HG03342 (cell line): ENCODE results near the gene PRKCH.

ENCODE experiments used
- ATAC-seq: cut with Tn5 transposase; IDR thresholded peaks from one replicate; pipeline ENCODE4 v1.9.1; 2021; ENCODE audit warnings: mild to moderate bottlenecking, moderate library complexity; ENCODE audit not compliant: unreplicated experiment

The PRKCH gene

DNA sequence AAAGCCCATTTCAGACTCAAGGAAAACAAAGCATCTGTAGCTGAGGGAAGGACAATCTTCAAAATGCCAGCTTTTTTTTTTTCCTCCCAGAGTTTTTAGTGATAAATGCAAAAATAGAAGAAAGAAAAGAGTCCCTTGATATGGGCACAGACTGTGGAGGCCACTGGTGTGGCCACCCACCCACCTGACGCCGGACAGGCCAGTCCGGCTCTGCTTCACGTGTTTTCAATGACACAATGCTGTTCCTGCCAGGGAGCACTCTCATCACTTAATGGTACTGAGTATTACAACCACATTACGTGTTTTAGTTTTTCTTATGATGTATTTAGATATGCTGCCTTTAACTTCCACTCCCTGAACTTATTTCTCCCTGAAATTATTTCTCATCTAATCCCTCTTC lies 218.3 kb downstream of the PRKCH start:
- no peak for ATAC-seq

DNA sequence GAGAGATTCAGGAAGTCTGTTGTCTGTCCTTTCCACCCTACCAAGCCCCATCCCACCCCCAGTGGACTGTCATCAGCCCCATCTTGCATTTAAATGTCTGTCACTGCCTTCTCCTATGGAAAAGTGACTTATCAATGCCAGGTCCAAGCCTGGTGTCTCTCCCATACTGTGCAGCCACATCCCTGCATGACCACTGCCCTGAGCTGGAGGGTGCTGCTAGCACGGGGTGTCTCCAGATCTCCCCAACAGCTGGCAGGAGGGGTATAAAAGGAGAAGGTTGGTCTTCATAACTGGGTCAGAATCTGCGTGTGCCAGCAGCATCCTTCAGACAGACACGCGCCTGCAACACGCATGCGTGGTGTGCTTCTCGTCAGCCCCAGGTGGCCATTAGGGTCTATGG lies 219.6 kb downstream of the PRKCH start:
- ATAC-seq = no peak

DNA sequence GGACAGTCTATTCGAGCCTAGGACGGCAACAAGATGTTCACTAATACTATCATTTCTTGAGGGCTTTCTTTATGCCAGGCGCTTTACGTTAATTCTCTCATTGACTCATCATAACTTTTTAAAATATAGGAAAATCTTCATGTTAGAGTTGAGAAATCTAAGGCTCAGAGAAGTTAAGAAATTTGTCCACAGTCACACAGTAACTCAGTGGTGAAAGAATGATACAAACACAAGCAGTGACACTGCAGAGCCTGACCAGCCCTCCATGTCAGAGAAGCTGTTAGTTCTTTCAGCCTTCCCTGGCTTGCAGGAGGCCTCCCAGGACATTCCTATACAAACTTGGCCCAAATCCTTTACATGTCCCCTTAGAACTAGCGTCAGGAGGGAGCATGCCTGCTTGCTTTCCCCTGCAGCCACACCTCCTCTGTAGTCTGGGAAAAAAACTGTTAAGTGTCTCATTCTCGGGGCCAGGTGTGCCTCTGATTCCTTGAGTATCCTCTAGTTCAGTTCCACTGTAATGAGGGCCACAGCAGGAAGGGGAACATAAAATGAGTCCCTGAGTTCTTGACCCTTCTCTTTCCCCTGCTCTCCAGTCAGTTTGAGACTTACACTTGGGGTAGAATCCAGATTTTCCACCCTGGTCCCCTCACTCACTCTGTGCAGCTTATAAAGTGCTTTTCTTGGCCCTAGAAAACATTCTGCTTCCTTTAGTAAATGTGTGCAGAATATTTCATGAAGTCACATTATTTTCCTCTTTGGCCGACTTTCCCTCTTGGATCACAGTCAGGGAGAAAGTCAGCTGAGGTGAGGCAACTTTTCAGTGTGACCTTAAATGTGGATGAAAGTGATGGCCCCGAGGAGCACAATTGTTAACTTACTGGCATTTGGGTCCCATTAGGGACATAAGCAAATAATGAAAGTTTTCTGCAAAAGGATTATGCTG lies 221.7 kb downstream of the PRKCH start:
- no peak for ATAC-seq

DNA sequence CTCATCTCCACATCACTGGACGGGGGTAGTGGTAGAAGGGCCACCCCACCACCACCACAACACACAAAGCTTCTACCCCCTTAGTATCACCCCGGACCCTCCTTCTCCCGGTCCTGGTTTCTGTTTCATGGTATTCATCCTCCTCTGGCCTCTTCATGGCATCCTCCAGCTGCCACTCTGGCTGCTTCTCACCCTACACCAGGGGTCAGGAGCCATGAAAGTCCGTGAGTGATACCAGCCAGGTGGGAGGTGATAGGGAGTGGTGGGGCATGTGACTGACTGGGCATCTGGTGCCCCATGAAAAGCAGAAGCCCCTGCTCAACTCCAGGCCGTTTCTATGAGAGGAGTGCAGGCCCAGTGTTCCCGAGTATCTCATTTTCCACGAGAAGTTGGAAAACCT lies 222.6 kb downstream of the PRKCH start:
- no peak for ATAC-seq

DNA sequence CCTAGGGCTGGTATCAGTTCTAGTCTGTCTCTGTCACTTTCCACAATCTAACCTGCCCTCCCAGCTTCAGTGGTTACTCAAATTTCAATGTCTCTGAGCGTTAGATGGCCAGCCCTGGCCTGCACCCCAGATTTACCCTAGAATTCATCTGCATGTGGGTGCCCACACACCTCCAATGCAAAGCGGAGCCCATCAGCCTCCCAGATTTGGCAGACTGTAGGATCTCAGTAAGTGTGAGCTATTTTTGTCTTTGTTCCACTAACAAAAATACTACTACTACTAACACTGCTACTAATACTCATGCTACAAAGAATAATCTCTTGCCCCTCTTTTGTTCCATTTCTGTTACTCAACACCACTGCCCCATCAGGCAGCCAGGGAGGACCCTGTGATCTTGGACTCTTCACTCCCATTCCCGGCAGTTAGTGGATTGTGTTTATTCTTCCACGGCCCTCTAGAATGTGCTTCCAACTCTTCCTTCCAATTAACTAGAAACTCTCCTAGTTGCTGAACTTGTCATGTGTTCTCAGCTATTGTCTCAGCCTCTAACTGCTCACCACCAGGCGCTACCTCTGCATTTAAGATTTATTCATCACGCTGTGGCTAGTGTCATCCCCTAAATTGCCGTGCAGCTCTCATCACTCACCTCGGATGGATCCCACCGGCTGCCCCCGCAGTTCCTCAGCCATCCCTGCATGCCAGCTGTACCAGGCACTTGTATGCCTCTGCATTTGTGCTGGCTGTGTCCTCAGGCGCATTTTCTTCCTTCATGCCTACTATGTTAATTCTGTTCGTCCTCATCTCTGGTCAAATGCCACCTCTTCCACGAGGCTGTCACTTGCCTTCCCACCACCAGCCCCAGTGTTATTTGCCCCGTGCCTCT lies 223.3 kb downstream of the PRKCH start:
- no peak for ATAC-seq

- no peak for ATAC-seq
These were observed 224.5 kb downstream of the PRKCH start for GRCh38 chr14:61545726-61546455.

DNA sequence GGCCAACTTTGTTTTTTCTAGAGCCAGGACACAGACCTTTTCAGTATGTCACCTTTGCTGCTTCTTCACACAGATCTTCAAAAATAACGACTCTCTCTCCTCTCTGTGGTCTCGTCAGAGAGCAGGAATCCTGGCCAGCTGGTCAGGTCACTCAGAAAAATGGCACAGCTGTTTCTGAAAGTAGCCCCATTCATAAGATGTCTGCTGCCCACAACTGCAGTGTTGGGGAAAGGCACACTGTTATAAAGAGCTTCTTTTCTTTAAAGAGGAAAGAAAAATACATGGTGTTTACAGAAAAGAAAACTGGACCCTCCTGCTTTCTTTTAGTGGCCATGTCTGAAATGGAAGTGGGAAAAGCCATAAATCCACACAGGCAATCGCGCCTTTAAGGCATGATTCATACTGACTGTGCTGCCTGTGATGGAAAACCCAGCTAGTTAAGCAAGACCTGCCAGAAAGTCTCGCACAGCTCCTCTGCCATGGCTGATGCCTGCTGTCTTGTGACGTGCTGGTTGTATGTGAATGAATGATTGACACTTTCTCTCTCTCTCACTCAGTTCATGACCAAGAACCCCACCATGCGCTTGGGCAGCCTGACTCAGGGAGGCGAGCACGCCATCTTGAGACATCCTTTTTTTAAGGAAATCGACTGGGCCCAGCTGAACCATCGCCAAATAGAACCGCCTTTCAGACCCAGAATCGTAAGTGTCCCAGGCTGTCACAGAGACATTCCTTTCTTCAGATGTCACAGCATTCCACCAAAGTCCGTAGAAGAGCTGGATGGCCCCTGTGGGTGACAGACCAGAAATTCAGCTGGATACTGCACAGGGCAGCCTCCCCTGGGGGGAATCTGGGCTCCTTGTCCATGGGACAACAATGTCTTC lies 226.0 kb downstream of the PRKCH start:
- no peak for ATAC-seq

GRCh38 chr14:61549425-61549824 lies 228.0 kb downstream of the PRKCH start:
- ATAC-seq = no peak

DNA sequence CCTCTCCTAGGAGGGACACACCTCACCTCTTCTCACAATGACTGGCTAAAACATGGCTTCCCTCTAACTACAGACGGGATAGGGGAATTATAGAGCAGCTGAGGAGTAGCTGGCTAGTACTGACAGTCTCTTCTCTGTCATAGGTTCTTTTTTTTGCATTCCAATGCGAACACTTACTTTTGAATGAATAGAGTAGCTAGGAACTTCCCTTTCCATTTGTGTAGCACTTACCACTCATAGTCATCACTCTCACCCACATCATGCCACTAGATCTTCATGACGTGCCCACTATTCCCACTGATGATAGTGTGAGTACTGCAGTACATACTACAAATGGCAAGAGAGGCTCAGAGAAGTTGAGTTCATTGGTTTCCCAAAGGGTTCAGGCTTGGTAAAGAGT lies 230.0 kb downstream of the PRKCH start:
- no peak for ATAC-seq

- no peak for ATAC-seq
These were observed 230.9 kb downstream of the PRKCH start for GRCh38 chr14:61552241-61552640.

GRCh38 chr14:61553730-61554641 lies 232.6 kb downstream of the PRKCH start:
- ATAC-seq = no peak

DNA sequence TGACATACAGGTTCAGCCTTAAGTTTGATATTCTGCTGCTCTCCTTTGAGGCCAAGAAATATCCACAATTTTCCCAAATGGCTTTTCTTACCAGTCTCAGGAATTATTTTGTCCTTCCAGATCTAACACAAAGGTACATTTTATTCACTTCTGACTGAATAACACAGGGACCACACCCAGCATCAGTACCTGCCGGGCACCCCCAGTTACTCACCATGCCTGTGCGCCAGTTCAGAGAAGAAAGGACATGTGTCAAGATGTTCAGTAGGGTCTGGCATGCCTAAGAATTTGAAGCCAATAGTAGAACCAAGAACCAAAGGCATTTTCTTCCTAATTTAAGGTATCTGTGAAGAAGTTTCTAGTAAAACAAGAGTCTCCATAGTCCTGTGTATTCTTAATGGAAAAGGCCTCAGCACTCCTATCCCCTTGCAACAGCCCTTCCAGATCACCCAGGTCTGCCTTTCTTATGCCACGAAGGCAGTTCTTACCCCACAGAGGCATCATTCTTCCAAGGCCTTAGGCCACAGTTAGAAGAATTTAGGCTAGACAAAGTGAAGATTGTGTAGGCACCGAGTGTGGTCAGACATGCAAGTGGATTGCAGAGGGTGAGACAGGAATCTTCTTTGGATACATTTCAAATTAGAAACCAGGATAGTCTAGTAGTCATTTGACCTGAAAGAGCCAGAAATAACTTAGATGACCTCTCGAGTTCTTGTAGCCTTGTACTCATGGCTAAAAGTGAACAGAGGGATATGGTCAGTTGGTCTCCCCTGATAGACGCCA lies 233.9 kb downstream of the PRKCH start:
- ATAC-seq = no peak

DNA sequence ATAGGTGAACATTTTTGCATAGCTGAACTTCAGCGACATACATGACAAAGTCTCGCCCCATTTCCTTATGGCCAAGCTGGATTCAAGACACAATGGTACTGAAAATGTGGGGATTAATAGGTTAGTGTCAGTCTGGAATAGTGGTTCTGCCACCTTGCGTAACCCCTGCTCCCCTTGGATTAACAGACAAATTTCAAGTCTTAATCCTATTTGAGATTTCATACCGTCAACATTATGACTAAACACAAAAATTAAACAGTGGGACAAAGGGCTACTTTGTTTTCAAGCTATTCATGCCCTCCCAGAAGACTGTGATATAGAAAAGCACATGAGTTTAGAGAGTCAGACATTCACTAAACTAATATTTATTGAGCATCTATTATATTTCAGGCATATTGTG lies 235.1 kb downstream of the PRKCH start:
- ATAC-seq = no peak

- ATAC-seq = no peak
These were observed 235.9 kb downstream of the PRKCH start for GRCh38 chr14:61557262-61557661.

DNA sequence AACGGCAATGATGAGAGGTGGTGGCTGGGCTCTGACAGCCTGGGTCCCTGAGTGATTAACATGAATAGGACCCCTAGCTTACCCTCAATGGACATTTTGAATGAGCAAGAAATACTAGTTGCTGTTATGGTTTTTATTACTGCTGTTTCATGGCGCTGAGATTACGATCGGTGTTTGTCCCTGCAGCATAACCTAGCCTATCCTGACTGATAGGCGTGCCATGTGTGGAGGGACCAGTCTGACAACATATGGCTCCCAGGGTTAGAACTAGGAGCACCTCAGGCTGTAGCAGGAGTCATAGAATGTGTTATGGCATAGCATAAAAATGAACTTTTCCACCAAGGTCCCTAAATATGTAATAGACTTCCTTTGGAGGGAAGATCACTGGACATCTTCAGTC lies 236.5 kb downstream of the PRKCH start:
- ATAC-seq = no peak

GRCh38 chr14:61558271-61558670 lies 236.9 kb downstream of the PRKCH start:
- ATAC-seq = no peak

DNA sequence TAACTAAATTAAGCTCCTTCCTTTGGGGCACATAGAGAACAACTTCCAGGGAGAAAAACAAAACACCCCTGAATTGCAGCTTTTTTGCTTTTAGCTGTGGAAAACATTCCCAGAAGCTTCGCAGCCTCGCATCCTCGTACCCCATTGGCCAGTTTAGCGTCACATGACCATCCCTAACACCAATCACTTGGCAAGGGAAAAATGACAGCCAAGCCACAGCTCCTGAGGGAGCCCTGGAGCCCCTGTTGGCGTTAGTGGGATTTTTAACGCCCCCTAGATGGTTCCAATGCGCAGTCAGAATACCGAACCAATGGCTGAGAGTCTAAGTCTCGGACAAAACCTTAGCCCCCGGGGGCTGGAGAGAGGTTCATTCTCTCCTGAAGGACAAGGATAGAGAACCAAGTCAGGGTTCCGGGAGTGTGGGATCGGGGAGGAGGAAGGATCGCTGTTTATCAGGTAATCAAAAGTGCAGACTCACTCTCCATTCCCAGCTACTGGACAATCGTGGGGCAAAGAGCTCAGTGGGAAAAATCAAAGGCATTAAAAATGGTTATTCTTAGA lies 238.3 kb downstream of the PRKCH start:
- ATAC-seq = no peak

DNA sequence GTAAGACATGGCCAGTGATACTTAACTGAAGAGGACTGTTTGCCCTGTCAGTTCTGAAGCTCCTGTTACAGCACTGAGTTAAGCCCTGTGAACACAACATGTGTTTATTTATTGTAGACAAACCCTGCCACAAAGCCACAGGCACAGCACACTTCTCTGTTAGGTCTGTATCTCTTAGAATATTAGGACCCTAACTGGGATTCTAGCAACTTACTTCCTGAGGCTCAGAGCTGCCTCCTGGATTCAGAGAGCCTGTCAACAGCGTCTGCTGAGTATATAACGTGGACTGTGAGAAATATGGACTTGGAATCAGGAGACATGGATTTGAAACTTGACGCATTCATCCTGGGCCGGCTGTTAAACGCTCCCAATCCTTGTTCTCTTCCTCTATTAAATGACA lies 238.9 kb downstream of the PRKCH start:
- no peak for ATAC-seq
